Prostate gland (tissue), 2 donors: ENCODE data around the gene GDF2. TPM values are rescaled to one million over a fixed set of nuclear protein-coding genes. Genes with fewer than 3 reads are reported as not detected.

Experiments
- DNase-seq: peaks from one replicate; pipeline ENCODE4 v3.0.0-alpha.2; 2019; ENCODE audit warnings: low spot score
- H3K27ac ChIP-seq, 2 donors: fragments of 200-600 bp; sonication (generic); 2 replicates each; pipeline ENCODE4 v1.5.1; 2017 to 2019
- H3K27me3 ChIP-seq: fragments of 200-600 bp; sonication (generic); replicated peaks from 2 replicates; pipeline ENCODE4 v1.5.1; 2019; ENCODE audit not compliant: insufficient read depth
- H3K36me3 ChIP-seq, 2 donors: fragments of 200-600 bp; sonication (generic); 1 replicate in 1 of 2; 2 replicates in 1 of 2; pipeline versions ENCODE4 v1.5.1 to v1.8.1; 2017 to 2019
- H3K4me1 ChIP-seq: fragments of 200-600 bp; sonication (generic); replicated peaks from 2 replicates; pipeline ENCODE4 v1.5.1; 2019
- H3K4me3 ChIP-seq, 2 donors: fragments of 200-600 bp; sonication (generic); 2 replicates each; pipeline ENCODE4 v1.5.1; 2017 to 2019
- H3K9me3 ChIP-seq: fragments of 200-600 bp; sonication (generic); 2 replicates; pipeline ENCODE4 v1.5.1; 2017
- POLR2A ChIP-seq: fragments of 450-650 bp; IDR thresholded peaks from one replicate; pipeline ENCODE4 v1.6.1; 2016; ENCODE audit warnings: antibody characterized with exemption, mild to moderate bottlenecking
- POLR2AphosphoS5 ChIP-seq: sonication (generic); formaldehyde crosslinking; IDR thresholded peaks from one replicate; pipeline ENCODE4 v1.6.1; 2017; ENCODE audit warnings: antibody characterized with exemption
- WGBS: methylation state at CpG from one replicate; pipeline ENCODE4 v1.1.5; 2018; 5-methylcytosine and 5-hydroxymethylcytosine counted together
- intact Hi-C: fragments of 100-400 bp; cut with DNase I; formaldehyde crosslinking; loops from one replicate; pipeline ENCODE4 v1.14.2; 2022
- total RNA-seq, 2 donors: library from RNA; depleted of rRNA; stranded (reverse); fragments of >200 nt; gene quantifications; one replicate each; pipeline ENCODE4 v1.1.0, GENCODE V29; 2016
- TF ChIP-seq, protein P1 (sequence below), 4 experiments: fragments of 200-600 bp in 2 of 4; fragments of 450-650 bp in 2 of 4; sonication (generic) in 2 of 4; IDR thresholded peaks; 1 replicate in 3 of 4; 2 replicates in 1 of 4; pipeline ENCODE4 v1.5.1; 2016 to 2019; ENCODE audit warnings: antibody characterized with exemption in 4 of 4, mild to moderate bottlenecking in 2 of 4, moderate library complexity in 2 of 4

Gene GDF2
- total RNA-seq, 2 donors from 2014 or later = not detected

DNA sequence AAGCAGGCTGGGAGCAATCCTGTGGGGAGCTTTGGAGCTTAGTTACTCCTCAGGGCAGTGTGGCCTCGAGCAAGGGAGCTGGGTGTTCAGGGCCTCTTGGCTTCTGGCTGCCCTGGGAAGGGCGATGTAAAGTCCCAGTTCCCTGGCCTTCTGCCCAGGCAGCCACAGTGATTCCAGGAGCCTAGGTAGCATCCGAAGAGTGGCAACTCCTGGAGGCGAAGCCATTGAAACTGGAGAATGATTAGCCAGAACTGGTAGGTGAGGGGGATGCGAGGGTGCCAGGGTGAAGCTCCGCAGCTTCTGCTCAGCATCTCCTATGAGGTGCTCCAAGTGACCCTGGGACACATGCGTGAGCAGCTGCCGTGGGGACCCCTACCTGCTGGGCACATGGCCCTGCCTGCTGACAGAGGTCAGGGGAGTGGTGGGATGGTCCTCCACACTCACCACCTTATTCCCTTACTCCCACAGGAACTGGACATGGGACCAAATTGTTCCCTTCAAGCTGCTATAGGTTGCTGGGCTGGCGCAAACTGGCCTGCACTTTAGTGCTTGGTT is 7.8 kb upstream of the GDF2 start:
- TF ChIP-seq, protein P1, sequence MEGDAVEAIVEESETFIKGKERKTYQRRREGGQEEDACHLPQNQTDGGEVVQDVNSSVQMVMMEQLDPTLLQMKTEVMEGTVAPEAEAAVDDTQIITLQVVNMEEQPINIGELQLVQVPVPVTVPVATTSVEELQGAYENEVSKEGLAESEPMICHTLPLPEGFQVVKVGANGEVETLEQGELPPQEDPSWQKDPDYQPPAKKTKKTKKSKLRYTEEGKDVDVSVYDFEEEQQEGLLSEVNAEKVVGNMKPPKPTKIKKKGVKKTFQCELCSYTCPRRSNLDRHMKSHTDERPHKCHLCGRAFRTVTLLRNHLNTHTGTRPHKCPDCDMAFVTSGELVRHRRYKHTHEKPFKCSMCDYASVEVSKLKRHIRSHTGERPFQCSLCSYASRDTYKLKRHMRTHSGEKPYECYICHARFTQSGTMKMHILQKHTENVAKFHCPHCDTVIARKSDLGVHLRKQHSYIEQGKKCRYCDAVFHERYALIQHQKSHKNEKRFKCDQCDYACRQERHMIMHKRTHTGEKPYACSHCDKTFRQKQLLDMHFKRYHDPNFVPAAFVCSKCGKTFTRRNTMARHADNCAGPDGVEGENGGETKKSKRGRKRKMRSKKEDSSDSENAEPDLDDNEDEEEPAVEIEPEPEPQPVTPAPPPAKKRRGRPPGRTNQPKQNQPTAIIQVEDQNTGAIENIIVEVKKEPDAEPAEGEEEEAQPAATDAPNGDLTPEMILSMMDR (IDR thresholded peaks at IDR 0.05) = no peak
- TF ChIP-seq POLR2A (no peak), POLR2AphosphoS5 (no peak)
- H3K27me3 ChIP-seq = no peaks in the 10 kb centered on the region
- no peak overlapping the region for H3K4me3 ChIP-seq
- H3K36me3 ChIP-seq = no peaks in the 10 kb centered on the region
- WGBS = 85% methylated on average over 9 of the region's 9 CpGs
- H3K9me3 ChIP-seq = no peaks in the 10 kb centered on the region
- no peak overlapping the region for H3K27ac ChIP-seq
- H3K4me1 ChIP-seq = no peaks in the 10 kb centered on the region
- intact Hi-C loops = loop anchor here (5.0 kb wide), 2 partner anchors 267 to 292 kb away; no protein-coding TSS in a partner anchor
- no peak for DNase-seq

DNA sequence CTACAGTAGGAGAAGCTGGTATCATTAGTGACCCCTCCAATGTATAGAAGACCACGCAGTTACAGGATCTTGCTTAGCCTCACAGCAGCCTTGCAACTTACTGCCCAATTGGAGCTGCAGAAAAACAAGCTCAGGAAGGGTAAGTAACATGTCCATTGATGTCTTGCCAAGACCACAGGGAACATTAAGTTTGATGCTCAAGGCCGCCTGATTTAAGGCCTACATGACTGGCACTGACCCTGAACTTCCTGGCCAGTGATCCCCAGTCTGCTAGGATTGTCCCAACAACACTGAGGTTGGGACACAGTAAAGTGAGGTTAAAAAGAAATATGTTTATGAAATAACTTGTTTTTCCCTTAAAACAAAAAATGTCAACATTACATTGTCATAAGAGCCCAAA is 6.8 kb upstream of the GDF2 start:
- Histone ChIP-seq H3K4me1 (no peaks in the 10 kb centered on the region), H3K9me3 (no peaks in the 10 kb centered on the region), H3K4me3 (no peak overlapping the region), H3K27me3 (no peaks in the 10 kb centered on the region), H3K27ac (no peak overlapping the region), H3K36me3 (no peaks in the 10 kb centered on the region)
- 89% methylated on average over 2 of the region's 2 CpGs for WGBS
- intact Hi-C loops = no loop called here
- TF ChIP-seq POLR2AphosphoS5 (no peak), POLR2A (no peak)
- TF ChIP-seq, protein P1 (IDR thresholded peaks at IDR 0.05) = no peak
- no peak for DNase-seq

DNA sequence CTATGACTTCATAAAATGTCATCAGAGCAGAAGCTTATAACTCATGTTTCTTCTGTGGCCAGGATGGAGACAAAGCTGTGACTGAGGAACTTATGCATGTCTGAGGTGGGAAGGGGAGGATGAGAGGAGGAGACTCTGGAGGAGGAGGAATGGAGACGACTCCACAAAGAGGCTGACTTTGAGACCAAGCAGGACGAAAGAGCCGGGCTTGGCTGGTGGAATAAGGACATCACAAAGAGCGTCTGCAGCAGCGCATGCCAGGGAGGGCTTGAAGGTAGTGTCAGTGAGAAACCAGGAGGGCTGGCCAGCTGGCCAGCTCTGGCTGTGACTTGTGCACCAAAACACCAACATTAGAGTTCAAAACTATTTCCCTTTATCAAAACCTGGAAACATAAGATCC is 6.1 kb upstream of the GDF2 start:
- no peaks in the 10 kb centered on the region for H3K4me1 ChIP-seq
- TF ChIP-seq, protein P1 (IDR thresholded peaks at IDR 0.05) = no peak
- no peak for TF ChIP-seq POLR2A
- TF ChIP-seq POLR2AphosphoS5 = no peak
- no peaks in the 10 kb centered on the region for H3K36me3 ChIP-seq
- intact Hi-C loops = no loop called here
- no peak for DNase-seq
- no peak overlapping the region for H3K4me3 ChIP-seq
- H3K27me3 ChIP-seq = no peaks in the 10 kb centered on the region
- no peaks in the 10 kb centered on the region for H3K9me3 ChIP-seq
- H3K27ac ChIP-seq = no peak overlapping the region
- 72% methylated on average over 5 of the region's 5 CpGs for WGBS

DNA sequence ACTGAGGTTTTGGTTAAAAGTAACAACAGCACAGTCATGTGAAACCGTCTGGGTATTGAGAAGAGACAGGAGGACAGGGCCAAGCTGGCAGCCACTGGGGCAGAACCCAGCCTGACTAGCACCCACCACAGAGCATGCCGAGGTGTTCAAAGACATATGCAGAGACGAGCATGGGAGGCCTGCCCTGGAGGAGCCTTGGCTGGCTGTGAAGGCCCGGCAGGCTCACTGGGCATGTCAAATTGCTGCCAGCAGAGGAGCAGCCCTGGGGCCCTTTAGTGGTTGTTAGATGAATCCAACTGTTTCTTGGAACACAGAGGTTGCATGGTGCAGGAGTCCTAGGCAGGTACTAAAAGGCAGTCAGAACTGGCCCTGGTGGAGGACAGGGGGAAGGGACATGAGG is 5.0 kb upstream of the GDF2 start:
- Histone ChIP-seq H3K4me1 (no peaks in the 10 kb centered on the region), H3K27me3 (peaks cover 1% of the 10 kb centered on the region), H3K36me3 (no peaks in the 10 kb centered on the region), H3K4me3 (no peak overlapping the region), H3K27ac (no peak overlapping the region), H3K9me3 (no peaks in the 10 kb centered on the region)
- WGBS = 57% methylated on average over 4 of the region's 4 CpGs
- DNase-seq = no peak
- TF ChIP-seq POLR2AphosphoS5 = no peak
- TF ChIP-seq, protein P1 (IDR thresholded peaks at IDR 0.05) = no peak
- no peak for TF ChIP-seq POLR2A
- intact Hi-C loops = no loop called here

DNA sequence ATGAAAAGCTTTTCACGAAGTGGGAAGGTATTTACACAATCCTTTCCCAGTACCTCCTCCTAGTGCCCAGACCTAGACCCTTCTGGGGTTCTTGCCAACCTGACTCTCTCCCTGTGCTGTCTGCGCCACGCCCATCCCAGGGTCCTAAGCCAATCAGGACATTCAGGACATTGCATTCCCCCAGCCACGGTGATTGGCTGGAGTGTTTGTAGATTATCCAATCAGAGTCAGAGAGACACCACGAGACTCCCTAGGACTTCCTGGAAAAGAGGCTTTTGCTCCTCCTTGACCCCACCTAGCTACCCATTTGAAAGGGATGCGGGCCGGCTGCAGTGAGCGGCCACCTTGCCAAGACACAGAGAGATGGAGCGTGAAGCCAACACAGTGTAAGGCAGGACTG is 3.5 kb upstream of the GDF2 start:
- intact Hi-C loops = no loop called here
- Histone ChIP-seq H3K9me3 (no peaks in the 10 kb centered on the region), H3K4me3 (no peak overlapping the region), H3K36me3 (no peaks in the 10 kb centered on the region), H3K27ac (no peak overlapping the region), H3K4me1 (no peaks in the 10 kb centered on the region), H3K27me3 (peaks cover 1% of the 10 kb centered on the region)
- 85% methylated on average over 9 of the region's 9 CpGs for WGBS
- TF ChIP-seq POLR2A (no peak), POLR2AphosphoS5 (no peak)
- TF ChIP-seq, protein P1 (IDR thresholded peaks at IDR 0.05) = no peak
- DNase-seq = no peak
